OCI-LY3 (cell line): ENCODE results near the gene SUSD1.
"Not testable (repeated sequence)": the region's sequence is repeated elsewhere in the genome, so short reads cannot be mapped to it uniquely, and the experiment has no call there.

ENCODE experiments used
- H2AFZ ChIP-seq: fragments of 200-600, 300-600 bp; shearing (Covaris generic); 2 replicates; pipeline ENCODE4 v1.6.0; 2014; ENCODE audit warnings: antibody characterized with exemption, low read depth, low read length
- H3K27ac ChIP-seq: fragments of 200-600, 300-600 bp; sonication (generic); 2 replicates; pipeline ENCODE4 v1.5.1; 2014; ENCODE audit warnings: mild to moderate bottlenecking, low read length, moderate library complexity, mixed read lengths
- H3K27me3 ChIP-seq: fragments of 200-600, 300-600 bp; sonication (generic); 2 replicates; pipeline ENCODE4 v1.6.1; 2014; ENCODE audit warnings: low read depth, low read length, mixed read lengths
- H3K36me3 ChIP-seq: fragments of 200-600, 300-600 bp; sonication (generic); replicated peaks from 2 replicates; pipeline ENCODE3; 2014; ENCODE audit warnings: low read depth, low read length, mixed read lengths
- H3K4me1 ChIP-seq: fragments of 300-600, 200-600 bp; sonication (generic); 2 replicates; pipeline ENCODE4 v1.6.1; 2014; ENCODE audit warnings: low read length, mixed read lengths
- H3K4me2 ChIP-seq: fragments of 200-600, 300-600 bp; sonication (generic); 2 replicates; pipeline ENCODE4 v1.6.1; 2014; ENCODE audit warnings: low read length, mixed read lengths
- H3K4me3 ChIP-seq: fragments of 300-600, 200-600 bp; sonication (generic); 2 replicates; pipeline ENCODE4 v1.5.1; 2014; ENCODE audit warnings: antibody characterized with exemption, mild to moderate bottlenecking, low read length, moderate library complexity
- H3K79me2 ChIP-seq: fragments of 300-600, 200-600 bp; shearing (Covaris generic); 2 replicates; pipeline ENCODE4 v1.6.1; 2014; ENCODE audit warnings: mild to moderate bottlenecking, low read length, mixed read lengths
- H3K9ac ChIP-seq: fragments of 300-600, 200-600 bp; shearing (Covaris generic); 2 replicates; pipeline ENCODE4 v1.6.0; 2014; ENCODE audit warnings: mild to moderate bottlenecking, low read length, moderate library complexity
- H3K9me3 ChIP-seq: fragments of 200-600, 300-600 bp; shearing (Covaris generic); 2 replicates; pipeline ENCODE4 v1.6.1; 2014; ENCODE audit warnings: low read length, mixed read lengths; ENCODE audit not compliant: insufficient read depth
- H4K20me1 ChIP-seq: fragments of 200-600, 300-600 bp; sonication (generic); 2 replicates; pipeline ENCODE4 v1.6.1; 2016; ENCODE audit warnings: low read length, mixed read lengths; ENCODE audit not compliant: insufficient read depth
- CTCF ChIP-seq: fragments of 200-600, 300-600 bp; sonication (generic); IDR thresholded peaks from 2 replicates; pipeline ENCODE4 v1.5.1; 2014; ENCODE audit warnings: antibody characterized with exemption, low read length, low read depth
- EZH2phosphoT487 ChIP-seq: fragments of 200-600 bp; shearing (Covaris generic); IDR thresholded peaks from 2 replicates; pipeline ENCODE4 v1.6.1; 2018; ENCODE audit warnings: antibody characterized with exemption, mixed run types, low read depth

The SUSD1 gene

GRCh38 chr9:112142420-112142819 lies 32.7 kb downstream of the SUSD1 start:
- no peaks in the 10 kb centered on the region for H3K79me2 ChIP-seq

GRCh38 chr9:112140936-112141335 lies 34.2 kb downstream of the SUSD1 start:
- no peaks in the 10 kb centered on the region for H4K20me1 ChIP-seq
- TF ChIP-seq CTCF (no peak), EZH2phosphoT487 (no peak)
- no peaks in the 10 kb centered on the region for H3K27me3 ChIP-seq
- H3K4me2 ChIP-seq, result no peak overlapping the region
- peaks cover 16% of the 10 kb centered on the region for H3K4me1 ChIP-seq
- peaks cover 2% of the 10 kb centered on the region for H3K36me3 ChIP-seq
- H3K9ac ChIP-seq, result no peak overlapping the region
- H3K79me2 ChIP-seq, result no peaks in the 10 kb centered on the region
- H2AFZ ChIP-seq, result no peak overlapping the region
- H3K4me3 ChIP-seq, result no peak overlapping the region
- H3K9me3 ChIP-seq, result no peaks in the 10 kb centered on the region
- H3K27ac ChIP-seq, result no peak overlapping the region

More at GRCh38 chr9:112142420-112142819, 32.7 kb downstream of the SUSD1 start:
- Histone ChIP-seq H2AFZ (no peak overlapping the region), H3K4me1 (peaks cover 16% of the 10 kb centered on the region), H3K36me3 (peaks cover 2% of the 10 kb centered on the region), H3K4me3 (no peak overlapping the region), H3K9ac (no peak overlapping the region), H3K4me2 (no peak overlapping the region), H3K27me3 (no peaks in the 10 kb centered on the region), H3K9me3 (no peaks in the 10 kb centered on the region), H4K20me1 (no peaks in the 10 kb centered on the region), H3K27ac (no peak overlapping the region)
- TF ChIP-seq EZH2phosphoT487, result no peak
- TF ChIP-seq CTCF, result no peak

GRCh38 chr9:112137066-112137465 lies 38.0 kb downstream of the SUSD1 start:
- H3K4me3 ChIP-seq, result no peak overlapping the region
- H3K36me3 ChIP-seq, result peaks cover under 1% of the 10 kb centered on the region
- no peaks in the 10 kb centered on the region for H3K27me3 ChIP-seq
- no peak overlapping the region for H3K9ac ChIP-seq
- H3K79me2 ChIP-seq, result no peaks in the 10 kb centered on the region
- no peaks in the 10 kb centered on the region for H4K20me1 ChIP-seq
- H3K4me2 ChIP-seq, result no peak overlapping the region
- TF ChIP-seq EZH2phosphoT487 (no peak), CTCF (no peak)
- no peak overlapping the region for H3K27ac ChIP-seq
- no peak overlapping the region for H2AFZ ChIP-seq
- H3K9me3 ChIP-seq, result no peaks in the 10 kb centered on the region
- peaks cover 16% of the 10 kb centered on the region for H3K4me1 ChIP-seq

- Histone ChIP-seq H3K4me3 (no peak overlapping the region), H3K27ac (no peak overlapping the region), H3K4me2 (no peak overlapping the region), H4K20me1 (no peaks in the 10 kb centered on the region), H3K9ac (no peak overlapping the region), H2AFZ (no peak overlapping the region), H3K4me1 (peaks cover 9% of the 10 kb centered on the region), H3K36me3 (no peaks in the 10 kb centered on the region), H3K79me2 (no peaks in the 10 kb centered on the region), H3K27me3 (no peaks in the 10 kb centered on the region), H3K9me3 (no peaks in the 10 kb centered on the region)
- TF ChIP-seq CTCF (no peak), EZH2phosphoT487 (no peak)
These were observed 39.4 kb downstream of the SUSD1 start for GRCh38 chr9:112135706-112136105.

- not testable (repeated sequence) for H2AFZ ChIP-seq, H3K4me1 ChIP-seq, H3K27me3 ChIP-seq, H3K4me3 ChIP-seq, H4K20me1 ChIP-seq, H3K36me3 ChIP-seq, H3K79me2 ChIP-seq, H3K9ac ChIP-seq, H3K27ac ChIP-seq, H3K4me2 ChIP-seq, H3K9me3 ChIP-seq
These were observed 41.3 kb downstream of the SUSD1 start for GRCh38 chr9:112133806-112134205.
